Mammary epithelial cell (primary cell): ENCODE results near the gene GABRG3.

Experiments
- EZH2 ChIP-seq: IDR thresholded peaks from 2 replicates; pipeline ENCODE4 v1.6.1; 2012; ENCODE audit warnings: low read length, inconsistent platforms, borderline replicate concordance
- TF ChIP-seq, protein P1 (sequence below), 2 donors: IDR thresholded peaks in 1 of 2; conservative IDR thresholded peaks in 1 of 2; 2 replicates each; pipeline ENCODE4 v1.5.1; 2011 to 2012; ENCODE audit warnings: inconsistent platforms in 2 of 2, low read length in 2 of 2, mild to moderate bottlenecking in 2 of 2, control low read depth in 1 of 2, low read depth in 1 of 2; ENCODE audit not compliant: insufficient read depth in 1 of 2; ENCODE audit errors: extremely low read depth in 1 of 2

DNA sequence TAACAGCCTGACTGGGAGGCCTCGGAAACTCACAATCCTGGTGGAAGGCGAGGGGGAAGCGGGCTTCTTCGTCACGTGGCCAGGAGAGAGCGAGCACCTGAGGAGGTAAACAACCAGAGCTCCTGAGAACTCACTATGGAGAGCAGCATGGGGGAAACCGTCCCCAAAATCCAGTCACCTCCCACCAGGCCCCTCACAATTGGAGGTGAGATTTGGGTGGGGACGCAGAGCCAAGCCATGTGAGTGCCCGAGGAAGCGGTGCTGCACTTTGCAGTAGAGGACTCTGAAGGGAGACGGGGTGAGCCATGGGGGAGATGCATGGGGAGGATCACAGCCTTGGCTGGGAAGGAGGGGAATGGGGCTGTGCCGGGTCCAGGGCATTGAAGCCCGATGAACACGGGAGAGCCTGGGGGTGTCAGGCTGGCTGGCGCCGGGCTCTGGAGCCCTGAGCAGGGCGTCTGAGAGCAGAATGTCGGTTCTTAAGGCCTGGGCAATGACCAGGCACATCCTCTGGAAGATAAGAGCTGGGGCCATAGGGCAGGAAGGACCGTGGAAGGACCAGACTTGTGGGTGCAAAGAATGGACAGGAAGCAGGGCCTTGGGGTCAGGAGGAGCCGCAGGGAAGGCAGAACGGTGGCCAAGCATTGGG, 117.7 kb downstream of the GABRG3 start:
- TF ChIP-seq, protein P1, sequence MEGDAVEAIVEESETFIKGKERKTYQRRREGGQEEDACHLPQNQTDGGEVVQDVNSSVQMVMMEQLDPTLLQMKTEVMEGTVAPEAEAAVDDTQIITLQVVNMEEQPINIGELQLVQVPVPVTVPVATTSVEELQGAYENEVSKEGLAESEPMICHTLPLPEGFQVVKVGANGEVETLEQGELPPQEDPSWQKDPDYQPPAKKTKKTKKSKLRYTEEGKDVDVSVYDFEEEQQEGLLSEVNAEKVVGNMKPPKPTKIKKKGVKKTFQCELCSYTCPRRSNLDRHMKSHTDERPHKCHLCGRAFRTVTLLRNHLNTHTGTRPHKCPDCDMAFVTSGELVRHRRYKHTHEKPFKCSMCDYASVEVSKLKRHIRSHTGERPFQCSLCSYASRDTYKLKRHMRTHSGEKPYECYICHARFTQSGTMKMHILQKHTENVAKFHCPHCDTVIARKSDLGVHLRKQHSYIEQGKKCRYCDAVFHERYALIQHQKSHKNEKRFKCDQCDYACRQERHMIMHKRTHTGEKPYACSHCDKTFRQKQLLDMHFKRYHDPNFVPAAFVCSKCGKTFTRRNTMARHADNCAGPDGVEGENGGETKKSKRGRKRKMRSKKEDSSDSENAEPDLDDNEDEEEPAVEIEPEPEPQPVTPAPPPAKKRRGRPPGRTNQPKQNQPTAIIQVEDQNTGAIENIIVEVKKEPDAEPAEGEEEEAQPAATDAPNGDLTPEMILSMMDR (conservative IDR thresholded peaks at IDR 0.05 in 1 of 2, IDR thresholded peaks at IDR 0.05 in 1 of 2; ENCODE audit: extremely low read depth in 1 of 2, insufficient read depth in 1 of 2, low read depth in 1 of 2, low read length in 2 of 2) = no peak
- TF ChIP-seq EZH2 = no peak
